Mucosa of descending colon (tissue), 3 donors: ENCODE data around the gene STX18. TPM values are rescaled to one million over a fixed set of nuclear protein-coding genes. Genes with fewer than 3 reads are reported as not detected.
A peak's percentile ranks its signal among the peaks of the same experiment; 100 is the strongest.

Source experiments
- ATAC-seq: fragments of 200-7000 bp; cut with Tn5 transposase; one replicate; pipeline ENCODE4 v1.9.1; 2020; ENCODE audit warnings: mild to moderate bottlenecking, moderate library complexity
- DNase-seq, 3 donors: peaks; one replicate each; pipeline ENCODE4 v3.0.0-alpha.2; 2020
- H3K36me3 ChIP-seq: fragments of 200-600 bp; one replicate; pipeline ENCODE4 v1.8.0; 2021; ENCODE audit warnings: low read depth, mild to moderate bottlenecking
- H3K4me1 ChIP-seq: fragments of 200-600 bp; one replicate; pipeline ENCODE4 v1.8.0; 2021; ENCODE audit warnings: low read depth, mild to moderate bottlenecking
- H3K4me3 ChIP-seq: fragments of 200-600 bp; one replicate; pipeline ENCODE4 v1.8.0; 2021; ENCODE audit warnings: mild to moderate bottlenecking
- H3K9me3 ChIP-seq: fragments of 200-600 bp; one replicate; pipeline ENCODE4 v1.8.0; 2021; ENCODE audit warnings: mild to moderate bottlenecking
- intact Hi-C, 2 donors: fragments of 100-400 bp; cut with DNase I in 1 of 2; cut with micrococcal nuclease in 1 of 2; formaldehyde crosslinking; loops; one replicate each; pipeline versions ENCODE4 v1.11.0 to v1.11.1; 2022; cut with DNase I, micrococcal nuclease
- total RNA-seq, 3 donors: library from RNA; stranded (reverse); fragmentation: NEBNext Ultra II Directional in 2 of 3; extraction: Animal tissue kit (Norgen Biotek cat#: 25700) in 2 of 3; gene quantifications; one replicate each; pipeline versions ENCODE4 v1.2.1 to v1.2.4, GENCODE V29; 2021 to 2023
- TF ChIP-seq, protein P1 (sequence below): fragments of 200-600 bp; IDR thresholded peaks from one replicate; pipeline ENCODE4 v1.8.0; 2022; ENCODE audit warnings: antibody characterized with exemption, mild to moderate bottlenecking
- donor health status: DM: no; HTN: no; CAD: no; lungs with moderate emphysema.
- donor health status: DM: no; HTN: no; CAD: no.
- donor health status: DM: no; HTN: yes; CAD: no.

The STX18 gene
- total RNA-seq, 3 donors from 2014 or later: 33.1 to 43.3 (median 36.3) TPM

DNA sequence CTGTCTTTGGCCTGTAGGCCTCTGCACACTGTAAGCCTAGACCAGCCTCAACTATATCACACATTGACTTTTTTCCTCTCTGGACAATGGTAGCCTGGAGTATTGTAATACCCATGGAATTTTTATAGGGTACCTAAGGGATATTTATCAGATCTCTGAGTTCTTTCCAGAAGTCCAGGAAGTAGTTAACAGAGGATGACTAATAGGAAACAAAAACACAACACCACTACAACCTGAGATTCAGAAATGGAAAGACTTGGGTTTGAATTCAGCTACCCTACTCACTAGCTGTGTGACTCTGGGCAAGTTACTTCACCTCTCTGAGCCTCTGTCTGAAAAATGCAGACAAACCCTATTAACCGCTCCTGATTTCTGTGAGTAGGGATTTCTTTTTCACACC is 7.7 kb upstream of the STX18 start:
- Histone ChIP-seq H3K4me1 (no peaks in the 10 kb centered on the region), H3K36me3 (no peaks in the 10 kb centered on the region), H3K9me3 (no peaks in the 10 kb centered on the region), H3K4me3 (no peak overlapping the region)
- ATAC-seq (peak; percentile 20), DNase-seq (no peak)
- TF ChIP-seq, protein P1, sequence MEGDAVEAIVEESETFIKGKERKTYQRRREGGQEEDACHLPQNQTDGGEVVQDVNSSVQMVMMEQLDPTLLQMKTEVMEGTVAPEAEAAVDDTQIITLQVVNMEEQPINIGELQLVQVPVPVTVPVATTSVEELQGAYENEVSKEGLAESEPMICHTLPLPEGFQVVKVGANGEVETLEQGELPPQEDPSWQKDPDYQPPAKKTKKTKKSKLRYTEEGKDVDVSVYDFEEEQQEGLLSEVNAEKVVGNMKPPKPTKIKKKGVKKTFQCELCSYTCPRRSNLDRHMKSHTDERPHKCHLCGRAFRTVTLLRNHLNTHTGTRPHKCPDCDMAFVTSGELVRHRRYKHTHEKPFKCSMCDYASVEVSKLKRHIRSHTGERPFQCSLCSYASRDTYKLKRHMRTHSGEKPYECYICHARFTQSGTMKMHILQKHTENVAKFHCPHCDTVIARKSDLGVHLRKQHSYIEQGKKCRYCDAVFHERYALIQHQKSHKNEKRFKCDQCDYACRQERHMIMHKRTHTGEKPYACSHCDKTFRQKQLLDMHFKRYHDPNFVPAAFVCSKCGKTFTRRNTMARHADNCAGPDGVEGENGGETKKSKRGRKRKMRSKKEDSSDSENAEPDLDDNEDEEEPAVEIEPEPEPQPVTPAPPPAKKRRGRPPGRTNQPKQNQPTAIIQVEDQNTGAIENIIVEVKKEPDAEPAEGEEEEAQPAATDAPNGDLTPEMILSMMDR: no peak
- intact Hi-C loops: no loop called here

DNA sequence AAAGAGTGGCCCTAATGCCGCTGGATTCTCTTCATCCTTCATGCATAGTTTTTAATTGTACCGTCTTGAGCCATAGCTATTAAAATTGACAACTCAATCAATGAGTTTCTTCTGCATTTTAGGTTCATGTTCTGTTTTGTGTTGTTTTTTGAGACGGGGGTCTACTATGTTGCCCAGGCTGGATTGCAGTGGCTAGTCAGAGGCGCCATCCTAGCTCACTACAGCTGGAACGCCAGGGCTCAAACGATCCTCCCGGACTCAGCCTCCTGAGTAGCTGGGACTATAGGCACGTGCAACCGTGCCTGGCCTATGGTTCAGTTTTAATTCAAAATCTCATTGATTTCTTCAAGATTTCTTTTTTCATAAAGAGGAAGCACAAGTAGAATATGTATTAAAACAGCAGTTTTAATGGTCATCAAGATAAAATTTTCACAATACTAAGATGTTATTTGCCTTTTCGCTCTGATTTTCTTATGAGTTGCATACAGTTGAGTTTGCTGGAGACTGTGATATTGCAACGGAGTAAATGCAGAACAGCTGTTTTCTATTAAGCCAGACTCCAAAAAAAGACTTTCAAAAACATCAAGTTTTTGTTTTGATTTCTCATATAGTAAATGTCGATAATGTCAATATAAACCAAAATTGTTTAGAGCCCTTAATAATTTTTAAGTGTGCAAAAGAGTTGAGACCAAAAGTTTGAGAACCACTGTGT is 1.1 kb upstream of the STX18 start:
- peak in 1 of 3 donors; percentile 9 for DNase-seq
- ATAC-seq: no peak
- no peak overlapping the region for H3K4me3 ChIP-seq
- TF ChIP-seq, protein P1: no peak
- H3K36me3 ChIP-seq: no peaks in the 10 kb centered on the region
- intact Hi-C loops: no loop called here
- H3K9me3 ChIP-seq: no peaks in the 10 kb centered on the region
- peaks cover 20% of the 10 kb centered on the region for H3K4me1 ChIP-seq

DNA sequence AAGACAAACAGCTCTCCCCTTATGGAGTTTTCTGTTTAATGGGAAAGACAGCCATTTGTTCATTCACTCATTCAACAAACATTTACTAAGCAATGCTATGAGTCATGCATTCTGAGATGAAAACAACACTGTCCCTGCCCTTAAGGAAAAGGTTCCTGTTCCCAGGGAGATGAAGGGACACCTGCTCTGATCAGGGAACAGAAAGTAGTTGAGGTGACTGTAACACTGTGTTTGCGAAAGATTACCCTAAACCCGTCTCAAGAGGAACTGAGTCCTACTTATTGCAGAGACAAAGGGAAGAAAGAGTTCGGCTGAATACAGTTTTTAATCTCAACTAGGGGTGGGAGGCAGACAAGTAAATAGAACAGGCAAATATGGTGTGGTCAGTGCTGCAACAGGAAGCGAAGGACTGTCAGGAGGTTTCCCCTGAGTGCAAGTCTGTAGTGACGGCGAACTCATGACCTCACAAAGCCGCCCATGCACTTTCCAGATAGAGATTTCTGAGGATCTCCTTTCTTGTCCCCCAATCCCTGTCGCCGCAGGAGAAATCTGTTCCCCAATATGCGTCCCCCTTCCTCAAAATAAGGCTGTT is 712 bp downstream of the STX18 start:
- H3K4me1 ChIP-seq: peaks cover 20% of the 10 kb centered on the region
- no peaks in the 10 kb centered on the region for H3K9me3 ChIP-seq
- peak; percentile 75 for ATAC-seq
- TF ChIP-seq, protein P1: no peak
- DNase-seq: peak in 1 of 3 donors; percentile 51
- H3K36me3 ChIP-seq: no peaks in the 10 kb centered on the region
- intact Hi-C loops: no loop called here
- peak overlapping the region; percentile 86 for H3K4me3 ChIP-seq

DNA sequence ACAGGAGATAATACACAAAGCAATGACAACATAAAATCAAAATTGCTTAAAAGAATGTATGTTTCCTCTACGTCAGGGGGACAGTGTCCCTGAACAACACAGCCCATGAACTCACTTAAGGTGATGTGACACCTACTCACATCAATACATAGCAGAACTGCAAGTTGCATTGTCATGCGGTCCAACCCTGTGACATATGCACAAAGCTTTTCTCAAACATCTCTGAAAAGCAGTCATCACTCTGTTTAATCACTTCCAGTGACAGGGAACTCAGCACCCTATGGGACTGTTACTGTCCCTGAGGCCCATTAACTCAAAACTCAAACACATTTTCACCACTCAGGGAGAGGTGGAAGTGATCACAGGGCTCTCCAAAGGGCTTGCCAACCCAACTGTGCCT is 2.4 kb downstream of the STX18 start:
- ATAC-seq: no peak
- H3K36me3 ChIP-seq: no peaks in the 10 kb centered on the region
- TF ChIP-seq, protein P1: no peak

DNA sequence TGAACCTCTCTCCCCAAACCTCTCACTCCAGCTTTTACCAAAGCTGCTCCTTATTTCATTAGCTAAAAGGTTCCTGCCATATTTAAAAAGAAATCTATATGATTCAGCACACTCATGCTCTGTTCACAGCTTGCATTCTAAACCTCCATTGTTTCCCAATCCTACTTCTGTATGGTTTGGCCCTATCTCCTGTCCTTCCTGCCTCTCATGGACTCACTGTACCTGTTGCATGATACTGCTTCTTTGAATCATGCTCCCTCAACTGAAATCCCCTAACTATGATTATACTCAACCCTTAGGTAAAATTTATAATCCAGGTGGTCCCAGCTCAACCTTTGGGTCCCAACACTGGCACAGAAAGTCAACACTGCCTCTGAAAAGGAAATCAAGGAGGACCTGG is 6.3 kb downstream of the STX18 start:
- TF ChIP-seq, protein P1: no peak
- intact Hi-C loops: no loop called here
- peaks cover 11% of the 10 kb centered on the region for H3K4me1 ChIP-seq
- ATAC-seq (no peak), DNase-seq (no peak)
- H3K36me3 ChIP-seq: no peaks in the 10 kb centered on the region
- H3K9me3 ChIP-seq: no peaks in the 10 kb centered on the region
- H3K4me3 ChIP-seq: no peak overlapping the region

More for the DNA sequence above, 2.4 kb downstream of the STX18 start:
- no peak for DNase-seq
- H3K4me3 ChIP-seq: no peak overlapping the region
- peaks cover 20% of the 10 kb centered on the region for H3K4me1 ChIP-seq
- intact Hi-C loops: no loop called here
- no peaks in the 10 kb centered on the region for H3K9me3 ChIP-seq
